Stimulated activated CD4-positive, alpha-beta T cell treated with anti-CD3 and anti-CD28 coated beads, Interleukin-15, amount 100 ng/mL, for 24 hours (primary cell): ENCODE results near the gene TNIP1.

ENCODE experiments used
- DNase-seq: peaks from one replicate; pipeline ENCODE4 v3.0.0-alpha.2; 2020

The TNIP1 gene

GRCh38 chr5:151019331-151019730 is 61.5 kb downstream of the TNIP1 start:
- DNase-seq: no peak

- DNase-seq: no peak
These were observed 62.0 kb downstream of the TNIP1 start for GRCh38 chr5:151018846-151019245.

GRCh38 chr5:151017897-151018296 is 62.9 kb downstream of the TNIP1 start:
- DNase-seq: no peak

- DNase-seq: no peak
These were observed 64.1 kb downstream of the TNIP1 start for GRCh38 chr5:151016700-151017099.

- DNase-seq: no peak
These were observed 64.8 kb downstream of the TNIP1 start for GRCh38 chr5:151015974-151016587.

- no peak for DNase-seq
These were observed 66.0 kb downstream of the TNIP1 start for GRCh38 chr5:151014680-151015343.

GRCh38 chr5:151012862-151013261 is 68.0 kb downstream of the TNIP1 start:
- no peak for DNase-seq

GRCh38 chr5:151008906-151009305 is 71.9 kb downstream of the TNIP1 start:
- no peak for DNase-seq

- DNase-seq: no peak
These were observed 72.7 kb downstream of the TNIP1 start for GRCh38 chr5:151008210-151008491.

- DNase-seq: no peak
These were observed 73.2 kb downstream of the TNIP1 start for GRCh38 chr5:151007430-151008209.

GRCh38 chr5:151006704-151007334 is 74.0 kb downstream of the TNIP1 start:
- DNase-seq: no peak

- DNase-seq: no peak
These were observed 74.8 kb downstream of the TNIP1 start for GRCh38 chr5:151005950-151006576.

GRCh38 chr5:151005187-151005949 is 75.5 kb downstream of the TNIP1 start:
- DNase-seq: no peak

GRCh38 chr5:151004499-151004898 is 76.3 kb downstream of the TNIP1 start:
- no peak for DNase-seq

- no peak for DNase-seq
These were observed 77.4 kb downstream of the TNIP1 start for GRCh38 chr5:151003503-151003860.

GRCh38 chr5:151002681-151003502 is 77.9 kb downstream of the TNIP1 start:
- DNase-seq: no peak

GRCh38 chr5:151002250-151002649 is 78.6 kb downstream of the TNIP1 start:
- DNase-seq: no peak

GRCh38 chr5:151001436-151001835 is 79.4 kb downstream of the TNIP1 start:
- DNase-seq: no peak

- no peak for DNase-seq
These were observed 81.0 kb downstream of the TNIP1 start for GRCh38 chr5:150999704-151000442.

GRCh38 chr5:150993826-150994412 is 86.9 kb downstream of the TNIP1 start:
- no peak for DNase-seq

GRCh38 chr5:150993422-150993821 is 87.4 kb downstream of the TNIP1 start:
- no peak for DNase-seq
